GM18520 (cell line): ENCODE measurements around the gene IL18RAP.

Experiments used
- ATAC-seq: cut with Tn5 transposase; IDR thresholded peaks from one replicate; pipeline ENCODE4 v1.9.1; 2021; ENCODE audit not compliant: unreplicated experiment

Gene IL18RAP, protein sequence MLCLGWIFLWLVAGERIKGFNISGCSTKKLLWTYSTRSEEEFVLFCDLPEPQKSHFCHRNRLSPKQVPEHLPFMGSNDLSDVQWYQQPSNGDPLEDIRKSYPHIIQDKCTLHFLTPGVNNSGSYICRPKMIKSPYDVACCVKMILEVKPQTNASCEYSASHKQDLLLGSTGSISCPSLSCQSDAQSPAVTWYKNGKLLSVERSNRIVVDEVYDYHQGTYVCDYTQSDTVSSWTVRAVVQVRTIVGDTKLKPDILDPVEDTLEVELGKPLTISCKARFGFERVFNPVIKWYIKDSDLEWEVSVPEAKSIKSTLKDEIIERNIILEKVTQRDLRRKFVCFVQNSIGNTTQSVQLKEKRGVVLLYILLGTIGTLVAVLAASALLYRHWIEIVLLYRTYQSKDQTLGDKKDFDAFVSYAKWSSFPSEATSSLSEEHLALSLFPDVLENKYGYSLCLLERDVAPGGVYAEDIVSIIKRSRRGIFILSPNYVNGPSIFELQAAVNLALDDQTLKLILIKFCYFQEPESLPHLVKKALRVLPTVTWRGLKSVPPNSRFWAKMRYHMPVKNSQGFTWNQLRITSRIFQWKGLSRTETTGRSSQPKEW

DNA sequence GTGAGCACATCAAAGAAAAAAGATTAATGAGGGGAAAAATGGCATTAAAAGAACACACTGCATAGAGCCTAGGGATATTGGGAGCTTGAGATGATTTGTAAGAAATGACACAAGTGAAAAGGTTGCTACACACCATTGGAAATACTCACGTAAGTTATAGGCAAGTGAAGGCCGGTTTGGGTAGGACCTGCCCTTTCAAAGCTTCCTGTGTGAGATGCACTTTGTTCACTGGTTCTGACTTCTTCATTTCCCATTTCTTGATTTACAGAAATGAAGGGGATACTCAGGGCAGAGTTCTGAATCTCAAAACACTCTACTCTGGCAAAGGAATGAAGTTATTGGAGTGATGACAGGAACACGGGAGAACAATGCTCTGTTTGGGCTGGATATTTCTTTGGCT lies at the start of gene IL18RAP:
Gene IL18RAP (plus strand): TSS at position 251 of the 400 bp plus-strand sequence. CDS start 118 bp downstream, at position 369.
- no peak for ATAC-seq

GRCh38 chr2:102376052-102376591 lies 46.8 kb upstream of the IL18RAP start:
- no peak for ATAC-seq

DNA sequence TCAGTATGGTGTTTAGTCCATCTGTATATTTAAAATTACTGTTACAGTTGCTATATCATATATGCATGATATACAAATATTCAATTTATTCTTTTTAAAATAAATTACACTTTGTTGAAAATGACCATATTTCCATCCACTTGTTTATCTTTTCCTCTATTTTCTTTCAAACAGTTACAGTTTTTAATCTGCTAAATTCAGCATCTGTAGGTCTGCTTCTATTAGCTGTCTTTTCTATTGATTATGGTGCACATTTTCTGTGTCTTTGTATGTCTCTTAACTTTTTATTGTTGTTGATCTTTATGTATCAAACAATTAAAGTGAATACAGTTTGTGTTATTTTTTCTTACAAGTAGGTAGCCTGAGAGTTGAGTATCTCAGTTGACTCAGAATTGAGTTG lies 39.2 kb upstream of the IL18RAP start:
- ATAC-seq, result no peak

DNA sequence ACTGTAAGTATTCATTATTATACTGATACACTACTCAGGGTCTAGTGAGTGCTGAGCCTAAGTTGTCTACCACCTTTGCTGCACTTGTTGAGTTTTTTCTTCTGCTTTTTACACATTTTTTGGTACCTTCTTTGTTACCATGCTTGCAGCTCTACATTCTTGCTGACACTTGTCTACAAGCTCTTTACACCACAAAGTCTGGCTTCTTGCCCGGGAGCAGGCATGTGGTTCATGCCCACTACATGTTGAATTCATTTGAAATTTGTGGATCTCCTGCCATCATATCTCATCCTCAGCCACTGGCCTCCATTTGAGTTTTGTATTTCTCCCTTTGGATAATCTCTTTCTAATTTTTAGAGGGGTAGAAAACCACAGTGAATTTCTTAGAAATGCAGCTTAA lies 37.4 kb upstream of the IL18RAP start:
- no peak for ATAC-seq

GRCh38 chr2:102386004-102386403 lies 37.0 kb upstream of the IL18RAP start:
- ATAC-seq, result no peak

GRCh38 chr2:102386867-102387541 lies 36.0 kb upstream of the IL18RAP start:
- ATAC-seq, result no peak

DNA sequence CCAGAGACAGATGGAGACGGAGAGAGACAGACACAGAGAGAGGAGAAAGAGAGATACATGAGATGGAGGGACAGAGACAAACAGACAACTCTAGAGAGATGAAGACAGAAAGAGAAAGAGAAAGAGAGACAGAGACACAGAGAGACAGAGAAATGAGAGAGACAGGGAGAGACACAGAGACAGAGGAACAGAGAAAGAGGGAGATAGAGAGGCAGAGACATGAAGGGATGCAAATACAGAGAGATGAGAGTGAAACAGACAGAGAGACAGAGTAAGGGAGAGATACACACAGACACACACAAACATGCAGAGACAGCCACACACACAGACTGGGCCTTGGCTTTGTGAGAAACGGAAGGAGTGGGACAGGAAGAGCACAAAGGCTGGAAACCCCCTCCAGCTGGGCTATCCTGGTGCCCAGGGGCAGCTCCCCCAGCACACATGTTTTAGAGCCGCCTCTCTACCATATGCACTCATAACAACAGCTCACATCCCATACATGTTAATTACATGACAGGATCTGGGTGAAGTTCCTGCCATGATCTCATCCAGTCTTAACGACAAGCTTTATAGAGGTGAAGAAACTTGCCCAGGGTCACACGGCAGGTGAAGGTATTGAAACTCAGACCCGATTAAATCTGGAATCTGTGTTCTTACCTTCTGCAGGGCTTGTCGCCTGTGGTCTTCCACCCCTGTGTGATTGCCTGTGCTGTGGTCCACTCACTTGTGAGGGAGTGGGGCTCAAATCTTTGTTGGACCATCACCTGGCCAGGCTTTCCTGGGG lies 35.0 kb upstream of the IL18RAP start:
- no peak for ATAC-seq

DNA sequence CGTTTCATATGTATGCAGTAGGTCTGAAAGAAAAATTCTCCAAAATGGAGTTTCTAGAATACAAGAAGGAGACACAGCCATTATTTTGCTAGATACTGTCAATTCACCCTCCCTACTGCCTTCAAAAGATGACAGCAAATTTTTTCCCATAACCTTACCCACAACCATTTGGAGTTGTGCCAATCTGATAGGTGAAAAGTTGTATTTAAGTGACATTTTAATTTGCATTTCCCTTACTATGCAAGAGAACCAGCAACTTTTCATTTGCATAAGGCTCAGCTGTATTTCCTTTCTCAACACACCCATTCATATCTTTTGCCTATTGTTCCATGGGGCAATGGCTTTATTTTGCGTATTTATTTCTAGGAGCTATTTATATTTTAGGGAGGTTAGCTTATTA lies 31.4 kb upstream of the IL18RAP start:
- ATAC-seq, result no peak

GRCh38 chr2:102392096-102392495 lies 30.9 kb upstream of the IL18RAP start:
- ATAC-seq, result no peak

DNA sequence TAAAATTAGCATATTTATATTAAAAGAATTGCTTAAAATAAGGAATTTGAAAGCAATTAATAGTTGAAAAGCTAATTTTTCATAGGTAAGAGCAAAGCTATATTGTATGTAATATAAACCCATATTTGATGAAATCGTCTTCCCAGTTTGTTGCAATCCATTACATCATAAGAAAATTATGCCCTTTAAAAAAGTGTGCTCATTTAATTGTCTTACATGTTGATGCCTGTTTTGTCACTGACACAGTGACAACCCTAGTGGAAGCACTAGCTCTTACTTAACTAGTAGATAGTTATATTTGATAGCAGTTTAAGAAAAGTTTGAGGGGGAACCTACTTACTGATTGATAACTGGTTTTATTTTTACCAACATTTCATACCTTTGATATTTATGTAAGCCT lies 30.0 kb upstream of the IL18RAP start:
- no peak for ATAC-seq

- no peak for ATAC-seq
Observed at GRCh38 chr2:102396012-102396411, 26.9 kb upstream of the IL18RAP start.

- no peak for ATAC-seq
Observed at GRCh38 chr2:102397209-102397608, 25.8 kb upstream of the IL18RAP start.

GRCh38 chr2:102399499-102400141 lies 23.3 kb upstream of the IL18RAP start:
- no peak for ATAC-seq

GRCh38 chr2:102401456-102401855 lies 21.5 kb upstream of the IL18RAP start:
- no peak for ATAC-seq

DNA sequence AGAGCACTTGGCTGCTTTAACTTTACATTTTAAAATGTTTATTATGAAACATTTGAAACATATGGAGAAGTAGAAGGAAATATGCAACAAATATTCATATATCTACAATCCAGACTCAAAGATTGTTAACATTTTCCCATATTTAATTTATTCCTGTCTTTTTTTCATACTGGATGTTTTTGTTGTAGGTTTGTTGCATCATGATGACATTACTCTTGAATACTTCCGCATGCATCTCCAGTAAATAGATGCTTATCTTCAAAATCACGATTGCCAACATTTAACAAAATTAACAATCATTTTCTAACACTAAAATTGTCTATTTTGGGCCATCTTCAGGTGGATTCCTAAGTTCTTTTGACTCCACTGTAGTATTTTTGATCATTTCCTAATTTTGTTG lies 21.1 kb upstream of the IL18RAP start:
- ATAC-seq, result no peak

DNA sequence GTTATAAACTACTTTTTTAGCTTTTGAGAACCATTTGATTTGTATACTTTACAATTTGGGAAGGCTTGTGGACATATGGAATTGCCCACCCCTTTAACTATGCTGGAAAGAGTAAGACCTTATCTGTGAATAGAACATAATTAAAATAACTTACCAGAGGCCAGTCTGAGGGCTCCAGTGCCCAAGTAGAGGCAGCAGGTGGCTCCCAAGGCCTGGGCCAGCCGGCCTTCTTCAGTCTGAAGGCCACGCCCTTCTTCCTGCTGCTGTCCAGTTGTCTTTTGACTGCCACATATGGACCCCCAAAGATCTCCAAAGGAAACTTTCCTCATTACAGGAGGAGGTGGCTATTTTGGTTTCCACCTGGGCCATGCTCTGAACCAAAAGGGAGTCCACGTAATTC lies 12.0 kb upstream of the IL18RAP start:
- ATAC-seq, result no peak

- no peak for ATAC-seq
Observed at GRCh38 chr2:102412199-102412598, 10.8 kb upstream of the IL18RAP start.

GRCh38 chr2:102417946-102418345 lies 5.0 kb upstream of the IL18RAP start:
- peak; percentile 25 for ATAC-seq

DNA sequence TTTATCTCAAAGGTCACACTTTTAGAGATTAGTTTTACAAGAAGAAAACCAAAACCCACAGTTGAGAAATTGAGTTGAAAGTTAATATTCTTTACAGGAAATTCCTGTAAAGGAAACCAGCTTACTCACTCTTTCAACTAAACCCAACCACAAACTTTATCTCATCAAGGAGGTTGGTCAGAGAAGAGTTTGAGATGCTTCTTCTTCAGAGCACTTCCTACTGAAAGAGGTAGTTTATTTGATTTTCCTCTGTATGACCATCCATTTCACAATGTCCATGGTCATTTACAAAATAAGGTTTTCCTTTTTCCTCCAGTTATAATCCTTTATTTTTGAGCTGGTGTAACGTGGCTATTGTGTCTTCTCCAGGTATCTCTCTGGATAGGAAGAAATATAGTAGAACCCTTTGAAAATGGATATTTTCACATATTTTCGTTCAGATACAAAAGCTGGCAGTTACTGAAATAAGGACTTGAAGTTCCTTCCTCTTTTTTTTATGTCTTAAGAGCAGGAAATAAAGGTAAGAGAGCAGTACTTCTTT lies 4.5 kb upstream of the IL18RAP start:
- ATAC-seq, result peak; percentile 69

- ATAC-seq, result no peak
Observed at GRCh38 chr2:102420290-102420689, 2.7 kb upstream of the IL18RAP start.
